A549 (cell line): Measurements from ENCODE around the gene CHD6.

Experiments
- CTCF ChIP-seq: fragments of >200 bp; sonication (Bioruptor Twin); formaldehyde crosslinking; IDR thresholded peaks from 3 replicates; pipeline ENCODE4 v1.5.1; 2016
- USF2 ChIP-seq: fragments of 450-650 bp; IDR thresholded peaks from 2 replicates; pipeline ENCODE4 v1.6.1; 2014; ENCODE audit warnings: antibody characterized with exemption

GRCh38 chr20:41356951-41357350 lies 261.2 kb downstream of the CHD6 start:
- TF ChIP-seq USF2, result no peak
- TF ChIP-seq CTCF, result no peak
